ENCODE measurements around the gene SLC17A9.

Gene SLC17A9

DNA sequence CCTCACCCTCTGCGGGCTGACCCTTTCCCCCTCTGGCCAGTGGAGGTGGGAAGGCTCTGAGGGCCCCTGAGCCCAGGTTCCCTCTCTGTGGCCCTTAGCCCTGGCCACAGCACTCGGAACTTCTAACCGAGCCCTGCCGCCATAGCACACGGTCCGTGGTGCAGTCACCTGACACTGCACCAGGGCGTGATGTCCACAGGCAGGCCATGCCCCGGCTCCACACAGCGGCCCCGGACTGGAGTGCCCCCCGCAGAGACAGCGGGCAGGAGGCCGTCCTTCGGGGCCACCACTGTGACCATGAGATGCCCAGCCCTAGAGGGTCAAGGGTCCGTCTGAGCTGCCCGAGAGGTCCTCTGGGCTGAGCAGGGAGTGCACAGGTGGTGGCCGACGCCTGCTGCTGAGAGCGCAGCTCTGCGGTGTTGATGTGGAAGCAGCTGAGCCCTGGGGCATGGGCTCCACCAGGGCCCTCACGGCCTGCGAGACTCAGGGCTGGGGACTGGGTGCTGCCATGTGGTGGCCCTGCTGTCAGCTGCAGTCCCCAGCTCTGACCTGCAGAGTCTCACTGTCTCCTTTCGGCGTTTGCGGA, 65.4 kb downstream of the SLC17A9 start:
- DNase-seq: no peak

All from right kidney (tissue), 1 donor.